Stimulated activated CD8-positive, alpha-beta memory T cell treated with anti-CD3 and anti-CD28 coated beads, Interleukin-15, amount 100 ng/mL, for 4 hours (primary cell): ENCODE results near the gene DNAH6.
"Not testable (repeated sequence)": the region's sequence is repeated elsewhere in the genome, so short reads cannot be mapped to it uniquely, and the experiment has no call there.

Experiments used
- DNase-seq, 2 donors: peaks; one replicate each; pipeline ENCODE4 v3.0.0-alpha.2; 2020; ENCODE audit warnings: low read depth in 2 of 2

DNAH6 gene

DNA sequence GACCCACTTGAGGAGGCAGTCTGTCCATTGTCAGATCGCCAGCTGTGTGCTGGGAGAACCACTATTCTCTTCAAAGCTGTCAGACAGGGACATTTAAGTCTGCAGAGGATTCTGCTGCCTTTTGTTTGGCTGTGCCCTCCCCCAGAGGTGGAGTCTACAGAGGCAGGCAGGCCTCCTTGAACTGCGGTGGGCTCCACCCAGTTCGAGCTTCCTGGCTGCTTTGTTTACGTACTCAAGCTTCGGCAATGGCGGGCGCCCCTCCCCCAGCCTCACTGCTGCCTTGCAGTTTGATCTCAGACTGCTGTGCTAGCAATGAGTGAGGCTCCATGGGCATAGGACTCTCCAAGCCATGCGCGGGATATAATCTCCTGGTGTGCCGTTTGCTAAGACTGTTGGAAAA lies 5.3 kb upstream of the DNAH6 start:
- DNase-seq: not testable (repeated sequence)

DNA sequence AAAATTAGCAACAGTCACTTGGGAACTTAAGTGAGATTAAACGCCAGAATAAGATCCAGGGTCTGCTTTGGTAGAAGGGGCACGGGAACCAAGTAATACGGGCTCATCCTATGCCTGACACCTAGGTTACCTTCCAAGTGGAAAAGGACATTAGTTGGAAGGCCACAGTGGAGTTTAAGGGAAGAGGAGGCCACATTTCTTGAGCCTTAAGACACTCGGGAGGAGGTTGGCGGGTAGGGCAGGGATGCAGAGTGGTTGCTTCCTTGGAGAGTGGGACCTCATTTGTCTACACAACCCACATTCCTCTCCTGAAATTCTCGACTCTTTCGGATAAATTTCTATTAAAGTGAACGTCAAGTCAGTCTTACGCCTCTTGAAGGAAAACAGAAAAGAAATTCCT lies 510 bp upstream of the DNAH6 start:
- DNase-seq: no peak

DNA sequence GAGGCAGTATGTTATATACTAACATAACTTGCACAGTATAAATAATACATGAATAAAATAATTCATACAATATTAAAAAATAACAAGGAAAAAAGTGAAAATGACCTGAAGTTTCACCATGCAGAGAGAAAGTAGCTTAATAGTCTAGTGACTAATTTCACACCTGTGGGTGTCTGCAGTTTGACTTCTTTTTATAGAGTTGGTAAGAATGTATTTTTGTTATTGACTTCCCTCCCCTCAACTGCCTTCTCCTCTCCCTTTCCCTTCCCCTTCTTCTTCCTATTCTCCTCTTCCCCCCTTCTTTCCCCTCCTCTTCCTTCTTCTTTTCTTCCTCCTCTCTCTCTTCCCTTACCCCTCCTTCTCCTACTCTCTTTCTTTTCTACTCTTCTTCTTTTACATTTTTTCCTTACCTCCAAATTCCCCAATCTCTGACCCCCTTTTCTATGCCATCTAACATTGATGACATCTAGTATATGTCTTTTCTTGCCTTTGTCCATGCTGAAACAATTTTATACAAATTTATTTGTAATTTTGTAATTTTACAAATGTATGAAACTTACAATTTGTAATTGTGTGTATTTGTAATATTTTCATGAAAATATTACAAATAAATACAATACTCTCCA lies 3.1 kb downstream of the DNAH6 start:
- no peak for DNase-seq

DNA sequence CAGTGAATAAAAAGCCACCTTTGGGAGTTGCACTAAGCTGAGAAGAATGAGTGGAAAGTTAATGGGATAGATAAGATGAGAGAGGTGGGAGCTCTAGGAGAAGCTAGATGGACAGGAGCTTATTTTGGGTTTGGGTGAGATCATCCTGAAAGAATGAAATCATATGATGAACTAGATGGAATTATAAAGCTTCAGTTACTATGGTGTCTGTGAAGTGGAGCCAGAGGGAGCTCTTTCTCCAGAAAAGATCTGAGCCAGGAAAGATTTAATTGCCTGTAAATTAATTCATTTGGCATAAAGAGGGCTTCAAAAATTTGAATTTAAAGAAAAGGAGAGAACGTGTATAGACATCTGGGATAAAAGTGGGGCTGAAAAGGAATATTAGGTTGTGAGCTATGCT lies 10.3 kb downstream of the DNAH6 start:
- no peak for DNase-seq

- no peak for DNase-seq
Measured at GRCh38 chr2:84527137-84528129, 11.1 kb downstream of the DNAH6 start.

DNA sequence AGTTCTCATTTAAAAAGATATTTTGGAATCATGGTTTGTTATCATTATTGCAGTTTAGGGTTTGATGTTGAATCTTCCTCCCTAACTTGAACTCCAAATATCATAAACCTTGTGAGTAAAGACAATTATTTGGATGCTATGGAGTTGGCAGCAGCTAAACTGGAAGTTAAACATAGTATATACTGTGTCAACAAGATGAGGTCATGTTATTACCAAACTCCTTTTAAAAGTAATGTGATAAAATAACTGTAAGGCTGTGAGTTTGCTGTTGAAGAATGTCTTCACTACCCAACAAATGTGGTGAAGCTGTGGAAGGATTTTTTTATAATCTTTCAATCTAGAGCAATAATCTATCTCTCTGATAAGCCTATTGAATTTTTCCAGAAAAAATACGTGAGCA lies 16.0 kb downstream of the DNAH6 start:
- no peak for DNase-seq

GRCh38 chr2:84534225-84534624 lies 17.9 kb downstream of the DNAH6 start:
- no peak for DNase-seq

DNA sequence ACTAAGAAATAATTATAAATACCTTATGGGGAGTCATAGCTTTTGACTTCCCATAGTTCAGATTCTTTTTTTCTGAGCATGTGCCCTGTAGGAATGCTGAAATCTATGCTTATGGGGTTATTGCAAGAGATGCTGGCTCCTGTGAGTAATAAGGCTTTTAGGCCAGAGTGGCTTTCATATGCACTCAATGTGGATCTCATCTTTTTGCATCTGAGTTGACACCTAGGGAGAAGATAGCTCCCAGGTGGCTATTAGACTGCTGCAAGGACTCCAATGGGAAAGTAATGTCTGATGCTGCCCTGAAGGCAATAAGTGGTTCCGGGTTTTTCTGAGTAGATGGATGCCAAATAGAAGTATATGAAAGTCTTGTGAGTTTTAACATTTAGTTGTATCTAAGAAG lies 21.0 kb downstream of the DNAH6 start:
- no peak for DNase-seq

GRCh38 chr2:84539729-84540128 lies 23.4 kb downstream of the DNAH6 start:
- no peak for DNase-seq

DNA sequence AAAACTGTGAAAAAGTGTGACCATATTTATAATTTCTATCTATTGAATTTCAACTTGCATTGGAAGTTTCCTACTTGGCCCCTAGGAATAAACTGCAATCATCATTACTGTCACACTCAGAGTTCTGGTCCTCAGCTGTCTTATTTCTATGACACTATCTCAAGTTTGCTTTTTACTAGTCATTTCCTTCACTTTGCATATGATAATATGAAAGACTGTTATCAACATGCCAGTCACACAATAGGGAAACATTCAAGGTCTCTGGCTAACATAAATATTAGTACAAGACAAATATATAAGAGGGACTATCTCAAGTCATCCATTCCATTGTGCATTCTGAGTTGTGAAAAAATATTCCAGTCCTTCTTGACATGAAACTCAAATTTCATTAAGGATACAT lies 28.7 kb downstream of the DNAH6 start:
- DNase-seq: no peak

DNA sequence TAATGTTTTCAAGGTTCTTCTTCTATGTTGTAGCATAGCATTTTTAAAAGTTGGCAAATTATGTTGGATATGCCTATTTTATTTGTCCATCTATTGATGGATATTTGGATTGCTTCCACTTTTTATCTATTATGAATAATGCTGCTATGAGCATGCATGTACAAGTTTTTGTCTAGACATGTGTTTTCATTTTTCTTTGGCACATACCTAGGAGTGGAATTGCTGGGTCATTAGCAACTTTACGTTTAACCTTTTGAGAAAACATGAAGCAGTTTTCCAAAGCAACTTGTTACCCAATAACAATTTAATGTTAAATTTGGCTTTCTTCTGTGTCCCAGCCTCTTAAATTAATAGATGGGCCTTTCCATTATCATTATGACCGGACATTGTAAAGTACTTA lies 30.3 kb downstream of the DNAH6 start:
- DNase-seq: no peak

DNA sequence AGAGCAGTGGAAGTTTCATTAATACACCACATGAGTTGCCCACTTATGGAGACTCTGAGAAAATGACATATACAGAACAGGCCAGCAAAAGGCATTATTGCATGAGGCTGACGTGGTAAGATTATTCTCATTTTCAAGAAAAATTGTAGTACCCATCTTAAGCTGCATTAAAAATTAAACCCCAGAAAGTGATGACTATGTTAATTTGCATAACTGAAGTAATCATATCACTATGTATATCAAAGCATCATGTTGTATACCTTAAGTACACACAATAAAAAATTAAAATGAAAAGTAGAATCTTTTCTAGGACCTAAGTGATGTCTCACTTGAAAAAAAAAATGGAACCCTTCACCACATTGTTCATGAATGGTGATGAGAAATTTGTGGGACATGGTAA lies 32.0 kb downstream of the DNAH6 start:
- DNase-seq: no peak

DNA sequence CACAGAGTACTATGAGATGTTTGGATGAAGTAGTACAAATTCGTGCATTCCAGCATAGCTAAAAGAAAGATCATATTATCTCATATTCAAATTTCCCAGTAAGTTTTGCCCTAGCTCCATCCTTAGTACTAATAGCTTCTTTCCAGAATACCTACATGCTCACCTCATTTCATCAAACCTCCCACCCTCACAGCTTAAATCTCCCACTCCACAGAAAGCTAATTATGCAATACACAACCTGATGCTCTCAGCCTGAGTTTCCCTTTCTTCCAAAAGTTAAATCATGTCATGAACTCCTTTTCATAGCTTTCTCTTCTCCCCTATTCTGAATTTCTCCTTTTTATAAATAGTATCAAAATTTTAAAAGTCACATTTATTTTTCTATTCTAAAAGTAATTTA lies 34.6 kb downstream of the DNAH6 start:
- no peak for DNase-seq

GRCh38 chr2:84551526-84551925 lies 35.2 kb downstream of the DNAH6 start:
- not testable (repeated sequence) for DNase-seq

GRCh38 chr2:84556190-84556589 lies 39.9 kb downstream of the DNAH6 start:
- DNase-seq: no peak

DNA sequence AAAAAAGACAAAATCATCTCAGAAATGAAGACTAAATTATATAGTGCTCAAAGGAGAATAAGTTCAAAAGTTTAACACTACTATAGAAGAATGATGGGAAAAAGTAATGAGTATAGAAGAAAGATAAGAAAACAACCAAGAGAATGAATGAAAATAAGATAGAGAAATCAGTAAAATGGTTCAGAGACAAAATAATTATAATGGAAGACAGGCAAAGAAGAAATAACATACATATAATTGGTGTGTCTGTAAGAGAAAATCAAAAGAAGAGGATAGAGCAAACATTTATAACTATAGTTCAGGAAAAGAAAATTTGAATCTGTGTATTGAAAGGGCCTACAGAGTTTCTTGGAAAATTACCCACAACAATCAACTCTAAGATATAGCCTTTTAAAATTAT lies 43.5 kb downstream of the DNAH6 start:
- DNase-seq: no peak

DNA sequence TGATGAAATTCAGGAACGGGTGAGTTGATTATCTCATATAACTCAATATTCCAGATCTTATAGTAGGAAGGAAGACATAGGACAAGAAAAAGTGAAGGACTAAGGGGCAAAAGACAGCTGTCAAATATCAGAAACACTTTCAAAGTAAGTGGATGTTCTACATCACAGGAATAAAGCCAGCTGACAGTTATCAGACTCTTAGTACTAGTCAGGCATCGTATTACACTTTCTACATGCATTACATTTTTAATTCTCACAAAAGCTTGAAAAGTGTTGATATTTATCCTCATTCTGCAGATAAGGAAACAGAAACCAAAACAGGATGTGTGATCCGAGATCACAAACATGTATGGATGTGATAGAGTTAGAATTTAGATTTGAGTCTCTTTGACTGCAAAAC lies 63.4 kb downstream of the DNAH6 start:
- no peak for DNase-seq

GRCh38 chr2:84603911-84604310 lies 87.6 kb downstream of the DNAH6 start:
- DNase-seq: no peak

DNA sequence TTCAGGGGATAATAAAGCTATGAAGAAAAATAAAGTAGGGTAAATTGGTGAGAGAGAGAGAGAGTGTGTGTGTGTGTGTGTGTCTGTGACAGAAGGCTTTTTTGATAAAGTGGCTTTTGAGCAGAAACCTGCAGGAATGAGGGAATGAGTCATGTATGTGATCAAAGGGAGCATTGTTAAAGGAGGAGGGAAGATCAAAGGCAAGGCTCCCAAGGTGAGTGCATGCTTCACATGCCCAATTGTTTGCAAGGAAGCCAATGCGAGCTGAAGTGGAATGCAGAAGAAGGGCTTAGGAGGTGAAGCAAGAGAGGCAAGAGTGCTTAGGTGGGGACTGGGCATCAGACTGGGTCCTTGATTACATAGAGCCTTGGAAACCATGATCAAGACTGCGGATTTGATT lies 96.8 kb downstream of the DNAH6 start:
- DNase-seq: no peak

DNA sequence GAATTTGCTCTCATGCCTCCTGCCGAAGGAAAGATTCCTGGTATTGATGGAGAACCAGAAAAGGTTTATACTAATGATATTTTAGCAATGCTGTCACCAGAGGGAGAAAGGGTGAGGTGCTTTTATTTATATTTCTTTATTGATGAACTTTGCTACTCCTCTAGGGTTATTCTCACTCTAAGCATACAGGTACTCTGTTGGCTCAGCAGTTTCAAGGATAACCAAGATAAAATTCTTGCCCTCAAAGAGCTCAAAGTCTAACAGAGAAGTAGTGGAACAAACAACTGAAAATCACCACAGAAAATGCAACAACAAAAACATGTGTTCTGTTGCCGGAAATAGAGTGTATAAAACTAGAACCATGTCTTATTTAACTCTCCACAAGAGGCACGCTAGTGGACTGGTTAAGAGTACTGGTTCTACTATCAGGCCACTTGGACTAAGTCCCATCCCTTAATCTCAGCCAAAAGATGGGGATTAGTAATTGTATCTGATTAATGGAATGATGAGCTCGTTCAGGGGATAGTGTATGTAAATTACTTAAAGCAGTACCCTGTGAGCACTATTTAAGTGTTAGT lies 103.6 kb downstream of the DNAH6 start:
- no peak for DNase-seq

DNA sequence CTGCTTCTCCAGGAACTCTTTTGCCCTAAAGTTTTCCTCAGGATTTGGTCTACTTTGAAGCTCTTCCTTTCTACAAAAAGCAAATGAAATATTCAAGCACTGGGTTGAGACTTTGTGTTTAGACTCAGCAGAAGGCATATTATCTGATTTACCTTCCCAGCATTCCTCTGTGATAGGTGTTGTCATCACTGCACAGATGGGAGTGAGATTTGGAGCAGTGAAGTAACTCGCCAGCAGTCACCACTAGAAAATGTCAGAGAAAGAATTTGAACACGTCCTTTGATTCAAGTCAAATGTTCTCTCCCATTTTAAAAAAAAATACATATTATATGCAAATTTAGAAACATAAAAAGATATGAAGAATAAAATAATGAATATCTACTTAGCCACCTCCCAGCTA lies 112.2 kb downstream of the DNAH6 start:
- no peak for DNase-seq

GRCh38 chr2:84629550-84629949 lies 113.3 kb downstream of the DNAH6 start:
- no peak for DNase-seq

DNA sequence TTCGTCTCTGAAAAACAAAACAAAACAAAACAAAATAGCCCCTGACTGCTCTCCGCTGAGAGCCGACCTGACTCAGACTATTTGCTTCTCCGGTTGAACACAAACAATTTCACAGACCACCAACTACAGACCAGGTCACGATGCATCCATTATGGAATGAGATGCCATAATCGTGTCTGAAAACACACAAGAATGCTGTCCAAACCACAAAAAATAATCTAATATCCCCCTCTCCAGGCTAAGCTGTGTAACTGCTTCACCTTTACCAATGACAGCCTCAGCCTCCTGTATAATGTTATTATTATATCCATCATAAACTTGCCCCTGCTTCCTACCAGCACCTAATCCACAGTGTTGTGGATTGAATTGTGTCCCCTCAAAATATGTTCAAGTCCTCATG lies 114.7 kb downstream of the DNAH6 start:
- no peak for DNase-seq
